CD14-positive monocyte (primary cell): ENCODE results near the gene CD44. TPM values are rescaled to one million over a fixed set of nuclear protein-coding genes. Genes with fewer than 3 reads are reported as not detected.

Experiments
- DNase-seq, 3 donors: peaks; one replicate each; pipeline ENCODE4 v3.0.0-alpha.2; 2011 to 2022
- H2AFZ ChIP-seq: 2 replicates; pipeline ENCODE4 v1.6.0; 2012; ENCODE audit warnings: mild to moderate bottlenecking, low read depth, low read length, inconsistent platforms; ENCODE audit not compliant: insufficient read depth, poor library complexity, severe bottlenecking
- H3K27ac ChIP-seq, 2 donors: 1 replicate in 1 of 2; 2 replicates in 1 of 2; pipeline ENCODE4 v1.5.1; 2012 to 2013; ENCODE audit warnings: low read length in 2 of 2, control low read depth in 1 of 2, inconsistent platforms in 1 of 2, low read depth in 1 of 2, mild to moderate bottlenecking in 1 of 2
- H3K27me3 ChIP-seq, 2 donors: one replicate each; pipeline versions ENCODE4 v1.6.0 to v1.6.1; 2011 to 2013; ENCODE audit warnings: low read length in 2 of 2; ENCODE audit not compliant: control insufficient read depth in 2 of 2, insufficient read depth in 2 of 2
- H3K36me3 ChIP-seq, 2 donors: replicated peaks in 1 of 2; 1 replicate in 1 of 2; 2 replicates in 1 of 2; pipeline versions ENCODE4 v1.5.1 to v1.6.1; 2012 to 2013; ENCODE audit warnings: low read length in 2 of 2, control low read depth in 1 of 2, inconsistent platforms in 1 of 2, mild to moderate bottlenecking in 1 of 2; ENCODE audit not compliant: insufficient read depth in 2 of 2, control insufficient read depth in 1 of 2
- H3K4me1 ChIP-seq, 2 donors: 1 replicate in 1 of 2; 2 replicates in 1 of 2; pipeline versions ENCODE4 v1.5.1 to v1.6.1; 2012 to 2013; ENCODE audit warnings: low read length in 2 of 2, control low read depth in 1 of 2, inconsistent platforms in 1 of 2, mild to moderate bottlenecking in 1 of 2, moderate library complexity in 1 of 2; ENCODE audit not compliant: insufficient read depth in 2 of 2, control insufficient read depth in 1 of 2
- H3K4me2 ChIP-seq: replicated peaks from 2 replicates; pipeline ENCODE3; 2012; ENCODE audit warnings: low read length, moderate library complexity, mild to moderate bottlenecking; ENCODE audit not compliant: poor library complexity, severe bottlenecking; ENCODE audit errors: extremely low read depth
- H3K4me3 ChIP-seq, 3 experiments: fragments of 200-600 bp in 1 of 3; sonication (generic) in 1 of 3; replicated peaks in 1 of 3; 1 replicate in 2 of 3; 2 replicates in 1 of 3; pipeline ENCODE4 v1.5.1; 2011 to 2013; ENCODE audit warnings: low read length in 3 of 3, mild to moderate bottlenecking in 3 of 3, control low read depth in 2 of 3, low read depth in 2 of 3, inconsistent platforms in 1 of 3, moderate library complexity in 1 of 3
- H3K79me2 ChIP-seq: 2 replicates; pipeline ENCODE4 v1.6.0; 2012; ENCODE audit warnings: mild to moderate bottlenecking, control low read depth, inconsistent platforms, low read length, moderate library complexity; ENCODE audit not compliant: insufficient read depth
- H3K9ac ChIP-seq: 2 replicates; pipeline ENCODE4 v1.6.0; 2017; ENCODE audit warnings: low read length, mild to moderate bottlenecking; ENCODE audit not compliant: insufficient read depth, poor library complexity, severe bottlenecking
- H3K9me3 ChIP-seq, 2 donors: replicated peaks in 1 of 2; 1 replicate in 1 of 2; 2 replicates in 1 of 2; pipeline versions ENCODE4 v1.5.1 to v1.6.1; 2012 to 2013; ENCODE audit warnings: low read length in 2 of 2, control low read depth in 1 of 2; ENCODE audit not compliant: control insufficient read depth in 1 of 2, insufficient read depth in 1 of 2
- H4K20me1 ChIP-seq: 2 replicates; pipeline ENCODE4 v1.6.0; 2012; ENCODE audit warnings: mild to moderate bottlenecking, low read length, control low read depth, moderate library complexity; ENCODE audit not compliant: insufficient read depth
- H3K27ac Mint-ChIP-seq, 7 donors: one replicate each; pipeline ENCODE4 v1.8.0; 2020; ENCODE audit warnings: mild to moderate bottlenecking in 7 of 7, mixed read lengths in 7 of 7, moderate library complexity in 6 of 7, inconsistent platforms in 2 of 7
- H3K27me3 Mint-ChIP-seq, 3 donors: one replicate each; pipeline ENCODE4 v1.8.0; 2021 to 2022; ENCODE audit warnings: low read depth in 3 of 3, mild to moderate bottlenecking in 3 of 3, mixed read lengths in 3 of 3, moderate library complexity in 3 of 3, inconsistent platforms in 1 of 3
- H3K36me3 Mint-ChIP-seq, 2 donors: one replicate each; pipeline ENCODE4 v1.8.0; 2020; ENCODE audit warnings: mixed read lengths in 2 of 2, inconsistent platforms in 1 of 2, mild to moderate bottlenecking in 1 of 2
- H3K4me1 Mint-ChIP-seq: one replicate; pipeline ENCODE4 v1.8.0; 2020; ENCODE audit warnings: mild to moderate bottlenecking, mixed read lengths
- H3K4me3 Mint-ChIP-seq, 2 donors: one replicate each; pipeline ENCODE4 v1.8.0; 2020; ENCODE audit warnings: mild to moderate bottlenecking in 2 of 2, mixed read lengths in 2 of 2, moderate library complexity in 1 of 2
- H3K9me3 Mint-ChIP-seq, 7 donors: one replicate each; pipeline ENCODE4 v1.8.0; 2020 to 2022; ENCODE audit warnings: mixed read lengths in 7 of 7, mild to moderate bottlenecking in 6 of 7, moderate library complexity in 6 of 7, inconsistent platforms in 2 of 7
- whole genome bisulfite sequencing: methylation state at CpG from one replicate; pipeline ENCODE4 v1.1.5; 2013; ENCODE audit warnings: missing lambda C conversion rate; ENCODE audit not compliant: insufficient coverage; 5-methylcytosine and 5-hydroxymethylcytosine counted together
- intact Hi-C, 2 donors: fragments of 100-400 bp; cut with micrococcal nuclease; formaldehyde crosslinking; loops; one replicate each; pipeline versions ENCODE4 v1.15.0 to v1.15.1; 2023
- polyA plus RNA-seq, 3 donors: library from polyadenylated mRNA; depleted of rRNA in 1 of 3; unstranded in 2 of 3; stranded (reverse) in 1 of 3; fragments of 300-500 nt in 2 of 3; fragments of >200 nt in 1 of 3; fragmentation: Illumina TruSeq in 2 of 3; gene quantifications; 1 replicate in 2 of 3; 2 replicates in 1 of 3; pipeline ENCODE4 v1.2.3, GENCODE V29; 2012 to 2021
- TF ChIP-seq, protein P1 (sequence below): fragments of 200-600 bp; IDR thresholded peaks from one replicate; pipeline ENCODE4 v1.8.0; 2022; ENCODE audit warnings: antibody characterized with exemption, mild to moderate bottlenecking

The CD44 gene
- polyA plus RNA-seq, 3 donors: 415 to 866 (median 531) TPM

DNA sequence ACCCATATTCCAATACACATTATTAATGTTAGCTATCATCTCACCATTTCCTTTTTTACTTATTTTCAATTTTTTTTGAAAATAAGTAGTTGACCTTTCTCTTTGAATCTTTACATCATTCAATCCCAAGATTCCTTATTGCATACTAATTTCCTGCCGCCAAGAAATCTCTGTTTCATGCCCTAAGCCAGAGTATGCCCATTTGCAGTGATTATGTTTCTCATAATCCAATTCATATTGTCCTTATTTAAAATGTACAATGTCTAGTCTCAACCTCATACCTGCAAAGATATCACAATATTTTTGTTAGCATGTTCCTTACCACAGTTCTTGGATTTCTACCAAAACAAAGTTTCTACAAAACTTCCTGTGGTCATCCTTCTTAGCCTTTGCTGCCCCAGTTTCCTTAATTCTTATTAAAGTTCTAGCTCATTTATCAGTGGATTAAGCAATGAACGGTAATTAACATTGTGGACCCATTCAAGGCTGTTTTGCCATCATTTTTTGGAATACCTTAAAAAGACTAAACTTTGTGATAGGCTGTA is 75.3 kb downstream of the CD44 start:
- Histone ChIP-seq H3K9me3 (no peaks in the 10 kb centered on the region), H3K4me3 (peak overlapping the region in 1 of 3 experiments; percentile 30), H3K27ac (peak overlapping the region; percentile 16 to 97), H3K9ac (peak overlapping the region; percentile 58), H3K4me1 (peaks cover 62 to 75% of the 10 kb centered on the region in 2 donors), H3K36me3 (peaks cover 43 to 62% of the 10 kb centered on the region in 2 donors), H2AFZ (no peak overlapping the region), H3K4me2 (peak overlapping the region; percentile 33), H4K20me1 (no peaks in the 10 kb centered on the region), H3K79me2 (peaks cover 31% of the 10 kb centered on the region), H3K27me3 (no peaks in the 10 kb centered on the region)
- no CpG with 5 or more reads among the region's 2 CpGs for WGBS
- Mint-ChIP-seq H3K36me3 (peaks cover 71 to 81% of the 10 kb centered on the region in 2 donors), H3K27ac (peak overlapping the region; percentile 95 to 99 (median 98)), H3K27me3 (no peaks in the 10 kb centered on the region), H3K4me3 (peak overlapping the region in 1 of 2 donors; percentile 35), H3K4me1 (peaks cover 71% of the 10 kb centered on the region), H3K9me3 (peaks cover 0 to 6% (median 0%) of the 10 kb centered on the region in 7 donors)
- intact Hi-C loops: loop anchor here (5.0 to 10.0 kb wide), 5 partner anchors 49 to 209 kb away; no protein-coding TSS in a partner anchor
- no peak for DNase-seq
- TF ChIP-seq, protein P1, sequence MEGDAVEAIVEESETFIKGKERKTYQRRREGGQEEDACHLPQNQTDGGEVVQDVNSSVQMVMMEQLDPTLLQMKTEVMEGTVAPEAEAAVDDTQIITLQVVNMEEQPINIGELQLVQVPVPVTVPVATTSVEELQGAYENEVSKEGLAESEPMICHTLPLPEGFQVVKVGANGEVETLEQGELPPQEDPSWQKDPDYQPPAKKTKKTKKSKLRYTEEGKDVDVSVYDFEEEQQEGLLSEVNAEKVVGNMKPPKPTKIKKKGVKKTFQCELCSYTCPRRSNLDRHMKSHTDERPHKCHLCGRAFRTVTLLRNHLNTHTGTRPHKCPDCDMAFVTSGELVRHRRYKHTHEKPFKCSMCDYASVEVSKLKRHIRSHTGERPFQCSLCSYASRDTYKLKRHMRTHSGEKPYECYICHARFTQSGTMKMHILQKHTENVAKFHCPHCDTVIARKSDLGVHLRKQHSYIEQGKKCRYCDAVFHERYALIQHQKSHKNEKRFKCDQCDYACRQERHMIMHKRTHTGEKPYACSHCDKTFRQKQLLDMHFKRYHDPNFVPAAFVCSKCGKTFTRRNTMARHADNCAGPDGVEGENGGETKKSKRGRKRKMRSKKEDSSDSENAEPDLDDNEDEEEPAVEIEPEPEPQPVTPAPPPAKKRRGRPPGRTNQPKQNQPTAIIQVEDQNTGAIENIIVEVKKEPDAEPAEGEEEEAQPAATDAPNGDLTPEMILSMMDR: no peak

DNA sequence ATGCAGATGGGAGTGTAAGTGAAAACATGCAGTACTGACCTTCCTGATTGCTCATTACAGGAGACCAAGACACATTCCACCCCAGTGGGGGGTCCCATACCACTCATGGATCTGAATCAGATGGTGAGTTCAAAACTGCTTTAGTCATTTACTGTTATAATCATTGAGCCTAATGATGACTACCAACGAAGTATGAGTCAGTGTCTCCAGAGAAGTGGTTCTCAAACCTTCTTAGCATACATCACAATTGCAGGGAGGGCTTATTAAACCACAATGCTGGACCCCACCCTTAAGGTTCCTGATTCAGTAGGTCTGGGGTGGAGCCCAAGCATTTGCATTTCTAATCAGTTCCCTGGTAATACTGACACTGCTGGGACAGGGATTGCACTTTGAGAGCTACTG is 75.8 kb downstream of the CD44 start:
- no peaks in the 10 kb centered on the region for H3K9me3 ChIP-seq
- peaks cover 62 to 74% of the 10 kb centered on the region in 2 donors for H3K4me1 ChIP-seq
- peak overlapping the region in 1 of 2 donors; percentile 35 for H3K4me3 Mint-ChIP-seq
- H3K9me3 Mint-ChIP-seq: peaks cover 0 to 6% (median 0%) of the 10 kb centered on the region in 7 donors
- peak overlapping the region; percentile 58 for H3K9ac ChIP-seq
- peak overlapping the region; percentile 16 to 97 for H3K27ac ChIP-seq
- TF ChIP-seq, protein P1: no peak
- peaks cover 71% of the 10 kb centered on the region for H3K4me1 Mint-ChIP-seq
- peaks cover 71 to 81% of the 10 kb centered on the region in 2 donors for H3K36me3 Mint-ChIP-seq
- peak overlapping the region in 1 of 3 experiments; percentile 30 for H3K4me3 ChIP-seq
- peak; percentile 92 to 98 (median 93) for DNase-seq
- H2AFZ ChIP-seq: no peak overlapping the region
- H3K36me3 ChIP-seq: peaks cover 44 to 62% of the 10 kb centered on the region in 2 donors
- H3K79me2 ChIP-seq: peaks cover 28% of the 10 kb centered on the region
- no peaks in the 10 kb centered on the region for H3K27me3 Mint-ChIP-seq
- intact Hi-C loops: loop anchor here (5.0 to 10.0 kb wide), 5 partner anchors 50 to 210 kb away; no protein-coding TSS in a partner anchor
- H4K20me1 ChIP-seq: no peaks in the 10 kb centered on the region
- no peaks in the 10 kb centered on the region for H3K27me3 ChIP-seq
- peak overlapping the region; percentile 33 for H3K4me2 ChIP-seq
- H3K27ac Mint-ChIP-seq: peak overlapping the region; percentile 95 to 99 (median 98)
- 17% methylated on average over 1 of the region's 1 CpG for WGBS
